Measurements from ENCODE around the gene RAF1.

DNA sequence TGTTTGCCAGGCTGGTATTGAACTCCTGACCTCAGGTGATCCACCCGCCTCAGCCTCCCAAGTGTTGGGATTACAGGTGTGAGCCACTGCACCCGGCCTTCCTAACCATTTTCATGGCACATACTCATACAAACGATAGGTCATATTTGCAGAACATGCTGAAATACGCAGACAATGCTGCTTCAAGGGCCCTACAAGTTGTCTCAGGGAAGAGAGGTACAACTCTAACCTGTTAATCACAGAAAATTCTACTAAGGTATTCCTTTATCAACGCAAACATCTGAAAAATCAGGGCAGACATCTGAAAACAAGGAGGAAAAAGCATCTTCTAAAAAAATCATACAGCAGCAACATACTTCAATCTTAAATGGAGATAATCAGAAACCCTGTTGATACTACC lies 39.9 kb downstream of the RAF1 start:
- TF ChIP-seq XRCC3 (IDR thresholded peaks at IDR 0.05) (no peak), EZH2 (IDR thresholded peaks at IDR 0.05; ENCODE audit: borderline replicate concordance, low read depth, low read length) (no peak), POLR2AphosphoS5 (IDR thresholded peaks at IDR 0.05; ENCODE audit: control insufficient read depth, insufficient read depth, low read depth, low read length) (no peak), MYC (IDR thresholded peaks at IDR 0.05; ENCODE audit: low read depth, low read length) (no peak), MYC (CRISPR knock-in tag; IDR thresholded peaks at IDR 0.05; ENCODE audit: borderline replicate concordance, low read depth) (no peak)
- TF ChIP-seq, protein P1, sequence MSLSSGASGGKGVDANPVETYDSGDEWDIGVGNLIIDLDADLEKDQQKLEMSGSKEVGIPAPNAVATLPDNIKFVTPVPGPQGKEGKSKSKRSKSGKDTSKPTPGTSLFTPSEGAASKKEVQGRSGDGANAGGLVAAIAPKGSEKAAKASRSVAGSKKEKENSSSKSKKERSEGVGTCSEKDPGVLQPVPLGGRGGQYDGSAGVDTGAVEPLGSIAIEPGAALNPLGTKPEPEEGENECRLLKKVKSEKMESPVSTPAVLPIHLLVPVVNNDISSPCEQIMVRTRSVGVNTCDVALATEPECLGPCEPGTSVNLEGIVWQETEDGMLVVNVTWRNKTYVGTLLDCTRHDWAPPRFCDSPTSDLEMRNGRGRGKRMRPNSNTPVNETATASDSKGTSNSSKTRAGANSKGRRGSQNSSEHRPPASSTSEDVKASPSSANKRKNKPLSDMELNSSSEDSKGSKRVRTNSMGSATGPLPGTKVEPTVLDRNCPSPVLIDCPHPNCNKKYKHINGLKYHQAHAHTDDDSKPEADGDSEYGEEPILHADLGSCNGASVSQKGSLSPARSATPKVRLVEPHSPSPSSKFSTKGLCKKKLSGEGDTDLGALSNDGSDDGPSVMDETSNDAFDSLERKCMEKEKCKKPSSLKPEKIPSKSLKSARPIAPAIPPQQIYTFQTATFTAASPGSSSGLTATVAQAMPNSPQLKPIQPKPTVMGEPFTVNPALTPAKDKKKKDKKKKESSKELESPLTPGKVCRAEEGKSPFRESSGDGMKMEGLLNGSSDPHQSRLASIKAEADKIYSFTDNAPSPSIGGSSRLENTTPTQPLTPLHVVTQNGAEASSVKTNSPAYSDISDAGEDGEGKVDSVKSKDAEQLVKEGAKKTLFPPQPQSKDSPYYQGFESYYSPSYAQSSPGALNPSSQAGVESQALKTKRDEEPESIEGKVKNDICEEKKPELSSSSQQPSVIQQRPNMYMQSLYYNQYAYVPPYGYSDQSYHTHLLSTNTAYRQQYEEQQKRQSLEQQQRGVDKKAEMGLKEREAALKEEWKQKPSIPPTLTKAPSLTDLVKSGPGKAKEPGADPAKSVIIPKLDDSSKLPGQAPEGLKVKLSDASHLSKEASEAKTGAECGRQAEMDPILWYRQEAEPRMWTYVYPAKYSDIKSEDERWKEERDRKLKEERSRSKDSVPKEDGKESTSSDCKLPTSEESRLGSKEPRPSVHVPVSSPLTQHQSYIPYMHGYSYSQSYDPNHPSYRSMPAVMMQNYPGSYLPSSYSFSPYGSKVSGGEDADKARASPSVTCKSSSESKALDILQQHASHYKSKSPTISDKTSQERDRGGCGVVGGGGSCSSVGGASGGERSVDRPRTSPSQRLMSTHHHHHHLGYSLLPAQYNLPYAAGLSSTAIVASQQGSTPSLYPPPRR (CRISPR knock-in tag; IDR thresholded peaks at IDR 0.05; ENCODE audit: borderline replicate concordance): no peak

Data from K562 (cell line).